Caco-2 (cell line): Measurements from ENCODE around the gene WWP2. TPM values are rescaled to one million over a fixed set of nuclear protein-coding genes. Genes with fewer than 3 reads are reported as not detected.
"Not testable (repeated sequence)": the region's sequence is repeated elsewhere in the genome, so short reads cannot be mapped to it uniquely, and the experiment has no call there.

Source experiments
- BruUV-seq: library from RNA; stranded (reverse); fragments of 400-500 nt; replicated peaks from 2 replicates; lab custom pipeline; 2021; lab: Mats Ljungman, UMichigan
- CTCF ChIA-PET: fragments of 300-600 bp; sonication (Branson Sonifier 250); formaldehyde crosslinking; loops from one replicate; lab custom pipeline; 2022; ENCODE audit warnings: antibody characterized with exemption; lab: Charles Lee
- POLR2A ChIA-PET: fragments of 300-600 bp; sonication (Branson Sonifier 250); formaldehyde crosslinking; loops from one replicate; lab custom pipeline; 2022; ENCODE audit warnings: antibody characterized with exemption; lab: Charles Lee
- DNase-seq, 2 experiments: peaks; one replicate each; pipeline versions ENCODE4 v3.0.0 to v3.0.0-alpha.2; 2020 to 2022
- H3K27me3 ChIP-seq: replicated peaks from 2 replicates; pipeline ENCODE4 v1.6.0; 2011; ENCODE audit warnings: low read length; ENCODE audit not compliant: control insufficient read depth, insufficient read depth
- H3K36me3 ChIP-seq: 2 replicates; pipeline ENCODE4 v1.5.1; 2011; ENCODE audit warnings: low read length; ENCODE audit not compliant: control insufficient read depth, insufficient read depth
- H3K4me1 ChIP-seq: fragments of 250-450 bp; sonication (Bioruptor Pico); 2 replicates; pipeline ENCODE4 v1.5.1; 2020; ENCODE audit warnings: mild to moderate bottlenecking
- H3K4me3 ChIP-seq: 2 replicates; pipeline ENCODE4 v1.5.1; 2011; ENCODE audit warnings: low read depth, mild to moderate bottlenecking, control low read depth, low read length
- H3K9me3 ChIP-seq: fragments of 250-450 bp; sonication (Bioruptor Pico); 2 replicates; pipeline ENCODE4 v1.5.1; 2020; ENCODE audit warnings: mild to moderate bottlenecking, moderate library complexity
- H3K27ac Mint-ChIP-seq: one replicate; pipeline ENCODE4 v1.8.0; 2022; ENCODE audit warnings: mixed read lengths; ENCODE audit not compliant: unreplicated experiment
- H3K27me3 Mint-ChIP-seq: one replicate; pipeline ENCODE4 v1.8.0; 2022; ENCODE audit warnings: mixed read lengths; ENCODE audit not compliant: insufficient read depth, unreplicated experiment
- H3K36me3 Mint-ChIP-seq: one replicate; pipeline ENCODE4 v1.8.0; 2022; ENCODE audit warnings: mild to moderate bottlenecking, mixed read lengths; ENCODE audit not compliant: insufficient read depth, unreplicated experiment
- H3K4me1 Mint-ChIP-seq: one replicate; pipeline ENCODE4 v1.8.0; 2022; ENCODE audit warnings: low read depth, mixed read lengths; ENCODE audit not compliant: unreplicated experiment
- H3K4me3 Mint-ChIP-seq: one replicate; pipeline ENCODE4 v1.8.0; 2022; ENCODE audit warnings: mild to moderate bottlenecking, moderate library complexity, mixed read lengths; ENCODE audit not compliant: unreplicated experiment
- H3K9me3 Mint-ChIP-seq: one replicate; pipeline ENCODE4 v1.8.0; 2022; ENCODE audit warnings: mixed read lengths; ENCODE audit not compliant: unreplicated experiment
- intact Hi-C: fragments of 100-400 bp; cut with micrococcal nuclease; formaldehyde crosslinking; loops from one replicate; pipeline ENCODE4 v1.10.0; 2022; ENCODE audit not compliant: unreplicated experiment
- total RNA-seq: library from RNA; stranded (reverse); gene quantifications from 2 replicates; pipeline ENCODE4 v1.2.3, GENCODE V29; 2022
- TF ChIP-seq, protein P1 (sequence below), 2 experiments: fragments of 200-600 bp in 1 of 2; IDR thresholded peaks; 1 replicate in 1 of 2; 2 replicates in 1 of 2; pipeline versions ENCODE4 v1.5.1 to v1.8.0; 2011 to 2022; ENCODE audit warnings: antibody characterized with exemption in 1 of 2, control low read depth in 1 of 2, inconsistent platforms in 1 of 2, low read depth in 1 of 2, low read length in 1 of 2, mild to moderate bottlenecking in 1 of 2, moderate library complexity in 1 of 2; ENCODE audit not compliant: insufficient read depth in 1 of 2, severe bottlenecking in 1 of 2, unreplicated experiment in 1 of 2

WWP2 gene
- total RNA-seq, 1 experiment from 2014 or later: 39.7 TPM

GRCh38 chr16:69754143-69754468, 8.0 kb upstream of the WWP2 start:
- Mint-ChIP-seq H3K4me1 (peaks cover 9% of the 10 kb centered on the region), H3K36me3 (peaks cover 60% of the 10 kb centered on the region), H3K27me3 (peaks cover 2% of the 10 kb centered on the region), H3K4me3 (peak overlapping the region; percentile 96), H3K27ac (peak overlapping the region; percentile 99), H3K9me3 (no peaks in the 10 kb centered on the region)
- DNase-seq: no peak
- no peaks in the 10 kb centered on the region for H3K9me3 ChIP-seq
- ChIA-PET POLR2A (interaction anchor here (1.1 to 2.5 kb wide), 8 partner anchors 9 to 358 kb away, joined by 3 to 31 read pairs (median 4); partner anchors contain the start of genes NQO1 and WWP2), CTCF (interaction anchor here (0.5 to 1.9 kb wide), 11 partner anchors 9 to 604 kb away, joined by 3 to 15 read pairs (median 5); partner anchors contain the start of gene NQO1)
- TSS peak; percentile 69 for BruUV-seq
- H3K4me3 ChIP-seq: peak overlapping the region; percentile 74
- TF ChIP-seq, protein P1, sequence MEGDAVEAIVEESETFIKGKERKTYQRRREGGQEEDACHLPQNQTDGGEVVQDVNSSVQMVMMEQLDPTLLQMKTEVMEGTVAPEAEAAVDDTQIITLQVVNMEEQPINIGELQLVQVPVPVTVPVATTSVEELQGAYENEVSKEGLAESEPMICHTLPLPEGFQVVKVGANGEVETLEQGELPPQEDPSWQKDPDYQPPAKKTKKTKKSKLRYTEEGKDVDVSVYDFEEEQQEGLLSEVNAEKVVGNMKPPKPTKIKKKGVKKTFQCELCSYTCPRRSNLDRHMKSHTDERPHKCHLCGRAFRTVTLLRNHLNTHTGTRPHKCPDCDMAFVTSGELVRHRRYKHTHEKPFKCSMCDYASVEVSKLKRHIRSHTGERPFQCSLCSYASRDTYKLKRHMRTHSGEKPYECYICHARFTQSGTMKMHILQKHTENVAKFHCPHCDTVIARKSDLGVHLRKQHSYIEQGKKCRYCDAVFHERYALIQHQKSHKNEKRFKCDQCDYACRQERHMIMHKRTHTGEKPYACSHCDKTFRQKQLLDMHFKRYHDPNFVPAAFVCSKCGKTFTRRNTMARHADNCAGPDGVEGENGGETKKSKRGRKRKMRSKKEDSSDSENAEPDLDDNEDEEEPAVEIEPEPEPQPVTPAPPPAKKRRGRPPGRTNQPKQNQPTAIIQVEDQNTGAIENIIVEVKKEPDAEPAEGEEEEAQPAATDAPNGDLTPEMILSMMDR (IDR thresholded peaks at IDR 0.05; ENCODE audit: insufficient read depth in 1 of 2, low read depth in 1 of 2, low read length in 1 of 2, severe bottlenecking in 1 of 2, unreplicated experiment in 1 of 2): no peak
- peaks cover 4% of the 10 kb centered on the region for H3K36me3 ChIP-seq
- intact Hi-C loops: loop anchor here (1.0 kb wide), 2 partner anchors 45 to 358 kb away; no protein-coding TSS in a partner anchor
- H3K4me1 ChIP-seq: peaks cover 9% of the 10 kb centered on the region
- no peaks in the 10 kb centered on the region for H3K27me3 ChIP-seq

GRCh38 chr16:69754469-69755310, 7.4 kb upstream of the WWP2 start, which contains the start of gene NOB1:
Gene NOB1 (minus strand): TSS chr16:69754926. CDS start chr16:69754910, 16 bp downstream.
- Mint-ChIP-seq H3K27me3 (peaks cover 2% of the 10 kb centered on the region), H3K4me3 (peak within 1 kb of the TSS; percentile 96), H3K9me3 (no peaks in the 10 kb centered on the region), H3K36me3 (peaks cover 54% of the 10 kb centered on the region), H3K27ac (peak within 1 kb of the TSS; percentile 99), H3K4me1 (peaks cover 9% of the 10 kb centered on the region)
- peaks cover 9% of the 10 kb centered on the region for H3K4me1 ChIP-seq
- intact Hi-C loops: loop anchor here (1.0 kb wide), 3 partner anchors 28 to 358 kb away; partner anchors contain the start of gene NQO1
- POLR2A ChIA-PET: interaction anchor here (0.6 to 2.5 kb wide), 13 partner anchors 8 to 414 kb away, joined by 3 to 31 read pairs (median 4); partner anchors contain the start of genes NQO1 and WWP2
- peak; percentile 98 to 99 for DNase-seq
- H3K4me3 ChIP-seq: peak within 1 kb of the TSS; percentile 74
- TF ChIP-seq, protein P1 (IDR thresholded peaks at IDR 0.05; ENCODE audit: insufficient read depth in 1 of 2, low read depth in 1 of 2, low read length in 1 of 2, severe bottlenecking in 1 of 2, unreplicated experiment in 1 of 2): peak; percentile 96 to 99
- H3K36me3 ChIP-seq: peaks cover 4% of the 10 kb centered on the region
- H3K9me3 ChIP-seq: no peaks in the 10 kb centered on the region
- no peaks in the 10 kb centered on the region for H3K27me3 ChIP-seq
- CTCF ChIA-PET: interaction anchor here (0.5 to 1.9 kb wide), 13 partner anchors 8 to 605 kb away, joined by 3 to 15 read pairs (median 4); partner anchors contain the start of gene NQO1
- BruUV-seq: no TSS peak

DNA sequence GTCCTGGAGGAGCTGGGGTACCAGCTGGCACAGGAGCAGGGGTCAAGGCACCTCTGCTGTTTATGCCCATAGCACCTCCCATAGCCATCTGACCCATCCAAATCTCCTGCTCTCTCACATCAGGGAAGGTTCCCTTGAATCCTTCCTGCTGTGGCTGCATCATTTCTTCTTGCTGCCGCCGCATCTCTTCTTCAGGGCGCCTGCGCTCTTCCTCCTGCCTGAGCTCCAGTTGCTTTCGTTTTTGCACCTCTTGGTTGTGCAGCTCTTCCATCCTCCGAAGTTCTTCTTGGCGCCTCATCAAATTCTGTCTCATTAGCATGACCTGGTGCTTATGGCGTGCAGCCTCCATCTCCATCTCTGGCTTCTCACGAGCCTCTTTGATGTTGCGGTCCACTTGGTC, 5.4 kb upstream of the WWP2 start:
- Histone ChIP-seq H3K4me3 (no peak overlapping the region), H3K27me3 (no peaks in the 10 kb centered on the region), H3K9me3 (no peaks in the 10 kb centered on the region), H3K36me3 (no peaks in the 10 kb centered on the region), H3K4me1 (peaks cover 12% of the 10 kb centered on the region)
- Mint-ChIP-seq H3K9me3 (no peaks in the 10 kb centered on the region), H3K36me3 (peaks cover 34% of the 10 kb centered on the region), H3K27ac (no peak overlapping the region), H3K4me3 (no peak overlapping the region), H3K4me1 (peaks cover 9% of the 10 kb centered on the region), H3K27me3 (peaks cover 2% of the 10 kb centered on the region)
- no peak for DNase-seq
- BruUV-seq: no TSS peak
- CTCF ChIA-PET: no interaction called here
- TF ChIP-seq, protein P1 (IDR thresholded peaks at IDR 0.05; ENCODE audit: insufficient read depth in 1 of 2, low read depth in 1 of 2, low read length in 1 of 2, severe bottlenecking in 1 of 2, unreplicated experiment in 1 of 2): no peak
- intact Hi-C loops: no loop called here
- POLR2A ChIA-PET: no interaction called here

- H3K27me3 ChIP-seq, H3K9me3 Mint-ChIP-seq, H3K27me3 Mint-ChIP-seq, H3K4me3 Mint-ChIP-seq, BruUV-seq, H3K4me1 Mint-ChIP-seq, H3K27ac Mint-ChIP-seq, intact Hi-C loops, DNase-seq, CTCF ChIA-PET, H3K36me3 ChIP-seq, H3K4me3 ChIP-seq, H3K9me3 ChIP-seq: not testable (repeated sequence)
- H3K4me1 ChIP-seq: peaks cover 15% of the 10 kb centered on the region
- peaks cover 34% of the 10 kb centered on the region for H3K36me3 Mint-ChIP-seq
- POLR2A ChIA-PET: interaction anchor here (0.6 kb wide), 1 partner anchor 397 kb away, joined by 3 read pairs; no protein-coding TSS in a partner anchor
Measured at GRCh38 chr16:69757375-69757774, 4.8 kb upstream of the WWP2 start.
